Vagina (tissue), 2 donors: ENCODE measurements around the gene LHX8.

ENCODE experiments used
- CTCF ChIP-seq, 3 experiments: fragments of 450-650 bp in 2 of 3; fragments of 200-600 bp in 1 of 3; sonication (generic) in 1 of 3; IDR thresholded peaks; one replicate each; pipeline ENCODE4 v1.5.1; 2017 to 2019; ENCODE audit warnings: antibody characterized with exemption in 3 of 3, mild to moderate bottlenecking in 2 of 3, moderate library complexity in 2 of 3
- POLR2A ChIP-seq, 2 donors: fragments of 450-650 bp; IDR thresholded peaks; one replicate each; pipeline ENCODE4 v1.6.1; 2017; ENCODE audit warnings: antibody characterized with exemption in 2 of 2, mild to moderate bottlenecking in 2 of 2, moderate library complexity in 2 of 2
- POLR2AphosphoS5 ChIP-seq, 2 donors: sonication (generic); formaldehyde crosslinking; IDR thresholded peaks; one replicate each; pipeline ENCODE4 v1.9.0; 2017; ENCODE audit warnings: antibody characterized with exemption in 2 of 2, mild to moderate bottlenecking in 2 of 2, low read depth in 1 of 2; ENCODE audit not compliant: insufficient read depth in 1 of 2

- TF ChIP-seq CTCF (IDR thresholded peaks at IDR 0.05) (no peak), POLR2A (IDR thresholded peaks at IDR 0.05) (no peak), POLR2AphosphoS5 (IDR thresholded peaks at IDR 0.05; ENCODE audit: insufficient read depth in 1 of 2, low read depth in 1 of 2) (no peak)
These were observed 7.5 kb upstream of the LHX8 start for GRCh38 chr1:75126611-75127101.
